HG03520 (cell line): ENCODE results near the gene CTPS1.

Experiments used
- ATAC-seq: cut with Tn5 transposase; IDR thresholded peaks from one replicate; pipeline ENCODE4 v1.9.1; 2021; ENCODE audit warnings: mild to moderate bottlenecking, moderate library complexity; ENCODE audit not compliant: unreplicated experiment

The CTPS1 gene

DNA sequence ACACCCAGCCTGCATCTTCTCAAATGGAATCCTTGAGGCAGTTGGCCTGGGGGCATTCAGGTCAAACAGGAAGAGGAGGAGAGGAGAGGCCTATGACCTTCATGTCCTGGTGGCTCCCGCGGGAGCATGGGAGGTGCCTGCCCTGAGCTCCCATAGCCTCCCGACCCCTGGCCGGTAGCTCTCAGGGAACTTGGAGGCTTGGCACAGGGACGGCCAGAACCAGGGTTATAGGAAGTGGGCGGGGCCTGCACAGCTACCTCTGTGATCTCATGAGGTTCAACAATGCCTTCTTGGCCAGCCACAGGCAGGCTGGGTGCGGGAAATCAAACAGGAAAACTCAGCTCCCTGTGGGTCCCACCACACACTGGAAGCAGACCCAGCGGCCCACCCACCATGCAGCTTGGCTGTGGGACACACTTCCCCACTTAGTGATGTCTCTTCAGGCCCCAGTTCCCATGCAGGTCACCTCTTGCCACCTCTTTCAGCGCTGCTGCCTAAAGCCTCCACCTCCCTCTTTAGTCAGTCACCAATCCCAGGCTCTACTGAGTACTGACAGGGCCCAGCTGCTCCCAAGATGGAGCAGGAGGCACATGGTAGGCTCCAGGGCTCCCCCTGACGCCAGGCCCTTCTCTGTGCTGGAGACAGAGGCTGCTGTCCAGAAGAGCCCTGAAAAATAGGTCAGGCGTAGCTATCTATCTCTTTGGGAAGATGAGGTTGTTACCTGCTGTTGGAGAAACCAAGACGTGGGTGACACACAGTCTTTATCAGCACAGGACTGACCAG is 42.2 kb downstream of the CTPS1 start, which contains the start of gene SLFNL1:
TSS of gene SLFNL1 (minus strand) at position 200 of the 783 bp plus-strand sequence. CDS start 1,065 bp downstream, outside the sequence.
- no peak for ATAC-seq

- ATAC-seq, result no peak
Measured at GRCh38 chr1:41022424-41022823, 42.9 kb downstream of the CTPS1 start.

DNA sequence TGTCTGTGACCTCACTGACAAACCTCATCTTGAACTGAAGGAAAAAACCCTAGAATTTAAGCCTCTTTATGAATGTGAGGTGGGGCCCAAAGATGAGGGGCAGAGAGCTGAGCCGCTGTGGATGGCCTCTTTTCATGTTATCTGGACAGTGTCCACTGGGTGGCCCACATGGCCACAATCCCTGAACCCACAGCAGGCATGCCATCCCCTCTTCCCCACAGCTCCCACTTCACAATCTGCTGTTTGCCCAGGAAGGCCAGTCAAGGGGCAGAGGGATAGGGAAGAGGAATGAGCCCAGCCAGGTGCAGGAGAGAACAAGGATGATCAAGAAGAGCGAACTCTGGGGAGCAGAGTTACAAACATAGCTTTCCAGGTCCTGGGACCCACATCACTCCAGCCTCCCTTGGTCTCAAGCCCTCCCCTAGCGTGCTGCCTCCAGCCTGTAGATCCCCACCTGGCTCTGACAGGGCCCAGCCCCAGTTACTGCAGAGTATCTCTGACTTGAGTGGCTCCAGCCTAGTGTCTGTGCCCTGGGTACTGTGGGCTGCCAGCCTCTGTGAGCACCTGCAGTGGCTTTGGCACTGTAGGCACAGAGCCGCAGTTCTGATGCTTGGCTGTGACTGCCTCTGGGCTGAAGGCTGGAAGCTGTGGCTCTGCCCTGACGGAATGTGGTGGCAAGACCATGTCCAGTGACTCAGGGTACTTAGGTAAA is 43.9 kb downstream of the CTPS1 start:
- ATAC-seq, result no peak

GRCh38 chr1:41024953-41025352 is 45.5 kb downstream of the CTPS1 start:
- no peak for ATAC-seq

- no peak for ATAC-seq
Measured at GRCh38 chr1:41025979-41026819, 46.7 kb downstream of the CTPS1 start.

- no peak for ATAC-seq
Measured at GRCh38 chr1:41028034-41028642, 48.6 kb downstream of the CTPS1 start.

- ATAC-seq, result no peak
Measured at GRCh38 chr1:41030872-41031616, 51.5 kb downstream of the CTPS1 start.

GRCh38 chr1:41032147-41032546 is 52.7 kb downstream of the CTPS1 start:
- ATAC-seq, result no peak

DNA sequence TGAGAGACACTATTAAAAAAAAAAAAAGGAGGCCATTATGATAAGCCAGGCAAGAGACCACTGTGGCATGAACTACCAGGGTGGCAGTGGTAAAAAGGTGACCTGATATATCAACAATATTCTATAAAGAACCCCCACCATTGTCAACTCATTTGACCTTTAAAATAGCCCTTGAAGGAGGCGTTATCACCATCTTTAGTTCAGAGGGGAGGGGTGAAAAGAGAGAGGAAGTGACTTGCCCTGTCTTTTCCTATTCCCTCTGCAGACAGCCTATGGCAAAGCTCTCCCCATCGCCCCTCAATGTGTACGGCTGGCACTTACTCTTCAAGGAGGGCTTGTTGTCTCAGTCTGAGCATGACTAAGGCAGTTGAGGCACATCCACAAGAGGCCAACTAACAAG is 53.8 kb downstream of the CTPS1 start:
- ATAC-seq, result no peak

GRCh38 chr1:41037116-41037903 is 57.8 kb downstream of the CTPS1 start:
- no peak for ATAC-seq

DNA sequence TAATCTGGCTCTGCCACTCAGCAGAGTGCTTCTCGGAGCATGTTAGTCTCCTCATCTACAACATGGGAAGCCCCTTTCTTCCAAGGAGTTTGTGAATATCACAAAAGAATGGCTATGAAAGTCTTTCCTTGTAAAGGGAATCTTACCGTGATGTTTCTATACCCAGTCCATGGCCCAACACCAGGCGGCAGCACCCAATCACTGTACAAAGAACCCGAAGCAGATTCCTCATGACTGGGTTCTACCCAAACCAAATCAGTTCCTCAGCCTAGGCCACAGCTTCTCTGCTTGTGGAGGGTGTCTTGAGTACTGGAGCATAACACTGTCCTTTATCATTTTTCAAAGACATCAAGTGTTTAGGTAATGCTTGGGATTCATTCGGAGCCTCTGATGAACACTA is 58.6 kb downstream of the CTPS1 start:
- ATAC-seq, result no peak

GRCh38 chr1:41041614-41042270 is 62.2 kb downstream of the CTPS1 start:
- no peak for ATAC-seq

- ATAC-seq, result no peak
Measured at GRCh38 chr1:41044187-41044586, 64.7 kb downstream of the CTPS1 start.

- no peak for ATAC-seq
Measured at GRCh38 chr1:41045740-41046139, 66.2 kb downstream of the CTPS1 start.

DNA sequence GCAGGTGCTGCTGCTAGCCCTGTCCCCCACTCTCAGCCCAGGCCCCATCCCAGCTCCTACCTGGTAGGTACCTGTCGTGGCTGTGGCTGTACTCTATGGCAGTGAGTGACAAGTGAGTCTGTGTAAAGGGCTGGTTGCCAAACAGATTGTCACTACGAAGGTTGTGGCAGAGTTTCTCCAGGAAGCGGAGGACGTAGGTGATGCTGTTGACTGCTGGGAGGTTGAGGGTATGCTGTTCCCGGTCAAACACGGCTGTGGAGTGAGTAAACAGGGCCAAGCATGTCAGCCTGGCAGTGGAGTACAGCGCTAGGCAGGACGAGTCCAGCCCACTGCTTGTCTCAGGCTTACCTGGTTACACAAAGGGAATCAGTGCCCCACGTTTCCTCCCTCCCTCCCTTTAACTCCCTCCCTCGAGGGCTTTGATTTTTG is 66.9 kb downstream of the CTPS1 start:
- no peak for ATAC-seq

DNA sequence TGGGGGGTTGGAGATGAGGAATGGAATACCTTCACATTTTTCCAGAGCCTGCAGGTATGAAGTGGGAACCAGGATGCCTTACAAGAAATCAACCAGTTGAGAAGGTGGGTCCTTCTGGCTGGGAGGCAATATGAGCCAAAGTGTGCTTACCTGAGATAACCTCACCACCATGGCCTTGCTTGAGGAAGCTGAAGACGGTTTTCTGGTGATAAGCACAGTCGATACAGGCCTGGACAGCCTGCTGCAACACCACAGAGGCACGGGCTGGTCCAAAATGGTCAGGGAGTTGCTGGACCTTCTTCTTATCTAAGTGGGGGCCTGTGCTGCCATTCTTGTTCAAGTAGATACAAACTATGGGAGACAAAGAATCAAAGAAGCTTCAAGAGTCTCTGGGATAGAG is 69.0 kb downstream of the CTPS1 start:
- no peak for ATAC-seq

DNA sequence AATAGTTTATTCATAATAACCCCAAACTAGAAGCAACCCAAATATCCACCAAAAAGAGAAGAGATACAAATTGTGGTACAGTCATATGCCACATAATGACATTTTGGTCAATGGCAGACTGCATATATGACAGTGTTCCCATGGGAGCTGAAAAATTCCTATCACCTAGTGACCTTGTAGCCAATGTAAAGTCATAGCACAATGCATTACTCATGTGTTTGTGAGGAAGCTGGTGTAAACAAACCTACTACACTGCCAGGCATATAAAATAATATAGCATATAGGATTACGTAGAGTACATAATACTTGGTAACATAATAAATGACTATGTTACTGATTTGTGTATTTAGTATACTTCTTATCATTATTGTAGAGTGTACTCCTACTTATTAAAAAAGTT is 71.5 kb downstream of the CTPS1 start:
- no peak for ATAC-seq

GRCh38 chr1:41053316-41053715 is 73.8 kb downstream of the CTPS1 start:
- no peak for ATAC-seq

DNA sequence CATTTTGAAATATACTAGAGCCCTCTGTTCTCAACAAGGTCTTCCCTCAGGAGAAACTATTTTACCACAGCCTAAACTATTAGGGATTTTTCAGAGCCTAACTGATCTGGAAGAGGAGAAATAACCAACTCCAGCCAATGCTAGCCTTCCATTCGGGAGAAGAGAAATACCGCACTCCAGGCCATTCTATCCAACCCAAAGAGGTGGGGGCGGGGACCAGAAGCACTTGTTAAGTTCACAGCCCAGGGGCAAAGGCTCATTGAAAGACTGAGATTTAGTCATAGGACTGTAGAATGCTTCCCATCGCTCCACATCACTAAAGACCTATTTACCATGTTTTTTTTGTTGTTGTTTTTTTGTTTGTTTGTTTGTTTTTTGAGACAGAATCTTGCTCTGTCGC is 77.4 kb downstream of the CTPS1 start:
- ATAC-seq, result no peak
